ENCODE results near the gene FILIP1. TPM values are rescaled to one million over a fixed set of nuclear protein-coding genes. Genes with fewer than 3 reads are reported as not detected.

FILIP1 gene
- total RNA-seq, 6 donors from 2014 or later: 16.7 to 31.7 (median 21.7) TPM

DNA sequence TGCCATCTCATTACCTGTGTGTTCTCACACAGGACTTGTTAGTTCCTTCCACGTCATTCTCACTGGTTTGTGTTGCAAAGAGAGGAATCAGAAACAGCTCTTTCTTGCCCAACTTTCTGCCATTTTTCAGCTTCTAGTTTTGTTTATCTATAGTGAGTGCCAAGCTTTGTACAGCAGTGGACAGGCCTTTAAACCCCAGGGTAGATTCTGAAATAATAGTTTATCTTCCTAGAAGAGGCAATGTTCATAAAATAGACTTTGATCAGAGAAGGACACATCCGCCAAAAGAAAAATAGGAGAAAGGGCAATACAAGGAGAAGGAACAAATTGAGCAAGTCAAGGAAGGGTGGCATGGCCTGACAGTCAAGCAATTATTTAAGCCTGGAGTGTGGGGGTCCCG, 191.3 kb downstream of the FILIP1 start:
- TF ChIP-seq, protein P1, sequence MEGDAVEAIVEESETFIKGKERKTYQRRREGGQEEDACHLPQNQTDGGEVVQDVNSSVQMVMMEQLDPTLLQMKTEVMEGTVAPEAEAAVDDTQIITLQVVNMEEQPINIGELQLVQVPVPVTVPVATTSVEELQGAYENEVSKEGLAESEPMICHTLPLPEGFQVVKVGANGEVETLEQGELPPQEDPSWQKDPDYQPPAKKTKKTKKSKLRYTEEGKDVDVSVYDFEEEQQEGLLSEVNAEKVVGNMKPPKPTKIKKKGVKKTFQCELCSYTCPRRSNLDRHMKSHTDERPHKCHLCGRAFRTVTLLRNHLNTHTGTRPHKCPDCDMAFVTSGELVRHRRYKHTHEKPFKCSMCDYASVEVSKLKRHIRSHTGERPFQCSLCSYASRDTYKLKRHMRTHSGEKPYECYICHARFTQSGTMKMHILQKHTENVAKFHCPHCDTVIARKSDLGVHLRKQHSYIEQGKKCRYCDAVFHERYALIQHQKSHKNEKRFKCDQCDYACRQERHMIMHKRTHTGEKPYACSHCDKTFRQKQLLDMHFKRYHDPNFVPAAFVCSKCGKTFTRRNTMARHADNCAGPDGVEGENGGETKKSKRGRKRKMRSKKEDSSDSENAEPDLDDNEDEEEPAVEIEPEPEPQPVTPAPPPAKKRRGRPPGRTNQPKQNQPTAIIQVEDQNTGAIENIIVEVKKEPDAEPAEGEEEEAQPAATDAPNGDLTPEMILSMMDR (IDR thresholded peaks at IDR 0.05): no peak
- no peak for TF ChIP-seq EP300 (IDR thresholded peaks at IDR 0.05)
- TF ChIP-seq POLR2A (IDR thresholded peaks at IDR 0.05): no peak
- no peak for TF ChIP-seq POLR2AphosphoS5 (IDR thresholded peaks at IDR 0.05)
- no peaks in the 10 kb centered on the region for H3K36me3 ChIP-seq
- ATAC-seq (ENCODE audit: low FRiP score in 2 of 2): no peak
- no peaks in the 10 kb centered on the region for H3K9me3 ChIP-seq
- no peaks in the 10 kb centered on the region for H3K27me3 ChIP-seq
- DNase-seq: no peak
- peaks cover 10 to 17% (median 14%) of the 10 kb centered on the region in 4 donors for H3K4me1 ChIP-seq
- WGBS, 2 donors: 86 to 87% methylated on average over 3 of the region's 3 CpGs
- H3K27ac ChIP-seq: no peak overlapping the region
- no peak overlapping the region for H3K4me3 ChIP-seq

DNA sequence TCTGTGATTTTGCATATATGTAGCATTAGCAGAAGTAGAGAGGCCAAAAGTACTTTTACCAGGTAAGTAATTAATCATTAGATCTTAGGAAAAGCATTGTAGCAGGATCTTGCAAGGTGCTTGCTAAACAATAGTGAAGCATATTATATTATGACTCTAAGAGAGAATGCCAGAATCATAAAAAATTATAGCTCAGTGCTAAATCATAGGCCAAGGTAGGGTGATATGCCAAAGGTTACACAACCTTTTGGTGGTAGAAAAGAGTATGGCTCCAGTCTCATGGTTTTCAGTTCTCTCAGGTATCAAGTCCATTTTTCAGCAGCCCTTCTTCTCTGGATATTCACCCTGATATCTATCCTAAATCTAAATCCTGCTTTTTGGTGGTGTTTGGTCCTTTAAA, 192.1 kb downstream of the FILIP1 start:
- Histone ChIP-seq H3K36me3 (no peaks in the 10 kb centered on the region), H3K4me3 (no peak overlapping the region), H3K4me1 (peaks cover 10 to 17% (median 14%) of the 10 kb centered on the region in 4 donors), H3K9me3 (no peaks in the 10 kb centered on the region), H3K27me3 (no peaks in the 10 kb centered on the region), H3K27ac (no peak overlapping the region)
- ATAC-seq (ENCODE audit: low FRiP score in 2 of 2) (no peak), DNase-seq (no peak)
- TF ChIP-seq, protein P1 (IDR thresholded peaks at IDR 0.05): no peak
- TF ChIP-seq EP300 (IDR thresholded peaks at IDR 0.05): no peak
- TF ChIP-seq POLR2AphosphoS5 (IDR thresholded peaks at IDR 0.05): no peak

DNA sequence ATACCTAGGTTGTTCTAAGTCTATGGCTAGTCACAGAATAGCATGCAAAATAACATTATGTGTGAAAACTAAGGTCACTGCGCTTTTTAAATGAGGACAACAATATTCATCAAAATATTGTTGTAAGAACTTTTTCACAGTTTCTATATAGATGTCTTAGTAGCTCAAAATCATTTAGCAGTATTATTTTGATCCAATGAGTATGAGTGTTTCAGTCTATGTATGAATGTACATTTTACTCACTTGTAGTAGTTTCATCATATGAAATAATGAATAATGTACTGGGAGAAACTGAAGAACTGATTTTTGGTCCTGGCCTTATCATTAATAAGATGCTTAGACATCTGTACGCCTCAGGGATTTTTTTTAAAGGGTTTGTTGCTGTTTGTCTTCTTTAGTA, 192.5 kb downstream of the FILIP1 start:
- WGBS, 2 donors: 95 to 99% methylated on average over 2 of the region's 2 CpGs
- Histone ChIP-seq H3K4me3 (no peak overlapping the region), H3K27me3 (no peaks in the 10 kb centered on the region), H3K36me3 (no peaks in the 10 kb centered on the region), H3K9me3 (no peaks in the 10 kb centered on the region), H3K27ac (no peak overlapping the region), H3K4me1 (peaks cover 10 to 16% (median 14%) of the 10 kb centered on the region in 4 donors)
- ATAC-seq (ENCODE audit: low FRiP score in 2 of 2) (no peak), DNase-seq (no peak)
- TF ChIP-seq EP300 (IDR thresholded peaks at IDR 0.05) (no peak), POLR2A (IDR thresholded peaks at IDR 0.05) (no peak), POLR2AphosphoS5 (IDR thresholded peaks at IDR 0.05) (no peak)
- TF ChIP-seq, protein P1 (IDR thresholded peaks at IDR 0.05): no peak

DNA sequence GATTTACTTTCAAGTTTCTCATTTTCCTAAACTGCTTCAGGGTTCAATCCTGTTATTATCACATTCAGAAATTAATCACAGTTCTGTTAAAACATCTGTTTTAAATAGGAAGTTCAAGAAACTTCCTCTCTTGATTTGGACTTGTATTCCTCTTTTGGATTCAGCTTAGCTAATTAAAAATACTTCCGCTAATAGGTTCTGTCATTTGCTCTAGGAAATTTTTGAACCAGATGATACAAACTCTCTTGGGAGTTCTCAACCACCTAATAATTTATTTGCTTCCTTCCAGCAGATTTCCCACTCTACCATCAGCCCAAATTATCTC, 193.1 kb downstream of the FILIP1 start:
- Histone ChIP-seq H3K27me3 (no peaks in the 10 kb centered on the region), H3K4me1 (peaks cover 10 to 15% (median 12%) of the 10 kb centered on the region in 4 donors), H3K27ac (peak overlapping the region in 1 of 4 donors; percentile 21), H3K9me3 (no peaks in the 10 kb centered on the region), H3K4me3 (no peak overlapping the region), H3K36me3 (no peaks in the 10 kb centered on the region)
- WGBS, 2 donors: 25 to 30% methylated on average over 1 of the region's 1 CpG
- TF ChIP-seq POLR2AphosphoS5 (IDR thresholded peaks at IDR 0.05): no peak
- TF ChIP-seq EP300 (IDR thresholded peaks at IDR 0.05): no peak
- no peak for TF ChIP-seq POLR2A (IDR thresholded peaks at IDR 0.05)
- TF ChIP-seq, protein P1 (IDR thresholded peaks at IDR 0.05): no peak
- ATAC-seq (ENCODE audit: low FRiP score in 2 of 2) (no peak), DNase-seq (no peak)

DNA sequence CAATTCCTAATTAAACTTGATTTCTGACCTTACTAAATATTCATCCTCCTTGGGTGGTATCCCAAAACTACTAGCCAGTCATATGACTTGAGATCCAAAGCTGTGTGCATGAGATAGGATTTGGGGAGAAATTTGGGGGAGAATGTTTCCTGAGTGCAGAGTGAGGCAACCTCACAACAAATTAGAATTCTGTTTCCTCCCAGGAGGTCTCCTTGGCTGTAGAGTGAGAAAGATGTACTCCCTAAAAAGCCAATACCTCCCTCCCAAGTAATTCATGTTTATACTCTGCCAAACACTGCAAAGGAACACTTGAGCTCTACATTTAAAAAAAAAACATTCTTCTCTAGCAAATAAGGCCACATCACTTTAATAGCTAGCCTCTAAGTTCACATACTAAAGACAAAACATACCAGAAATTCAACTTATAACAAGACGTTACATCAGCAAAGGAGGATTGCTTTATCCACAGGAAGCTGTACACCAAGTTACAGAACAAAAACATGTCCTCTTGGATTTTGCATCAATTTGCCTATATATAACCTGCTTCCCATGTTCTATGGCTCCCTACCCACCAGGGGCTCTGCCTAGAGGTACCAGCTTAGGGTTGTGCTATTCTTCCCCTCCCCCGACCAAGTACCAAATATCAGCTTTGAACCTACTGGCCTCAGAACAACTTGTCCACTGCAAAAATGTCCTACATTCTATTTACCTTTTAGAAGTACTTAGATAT, 193.6 kb downstream of the FILIP1 start:
- H3K27ac ChIP-seq: peak overlapping the region in 2 of 4 donors; percentile 21 to 38
- ATAC-seq (ENCODE audit: low FRiP score in 2 of 2): peak; percentile 35 to 59

More for the DNA sequence above, 193.6 kb downstream of the FILIP1 start:
- WGBS, 2 donors: 43 to 57% methylated on average over 2 of the region's 2 CpGs
- Histone ChIP-seq H3K4me3 (no peak overlapping the region), H3K9me3 (no peaks in the 10 kb centered on the region), H3K4me1 (peaks cover 10 to 15% (median 12%) of the 10 kb centered on the region in 4 donors), H3K27me3 (no peaks in the 10 kb centered on the region), H3K36me3 (no peaks in the 10 kb centered on the region)
- no peak for DNase-seq
- TF ChIP-seq, protein P1 (IDR thresholded peaks at IDR 0.05): peak in 1 of 6 experiments; percentile 5
- TF ChIP-seq POLR2A (IDR thresholded peaks at IDR 0.05): no peak
- TF ChIP-seq EP300 (IDR thresholded peaks at IDR 0.05): no peak
- no peak for TF ChIP-seq POLR2AphosphoS5 (IDR thresholded peaks at IDR 0.05)

Measured in upper lobe of left lung (tissue), 6 donors.